GM12878 (cell line): ENCODE results near the gene FBXL17. TPM values are rescaled to one million over a fixed set of nuclear protein-coding genes. Genes with fewer than 3 reads are reported as not detected.

Experiments
- ATF7 ChIP-seq: fragments of 450-650 bp; IDR thresholded peaks from 2 replicates; pipeline ENCODE4 v1.6.1; 2016; ENCODE audit warnings: low read depth, mild to moderate bottlenecking
- CREM ChIP-seq: IDR thresholded peaks from 2 replicates; pipeline ENCODE4 v1.6.1; 2014; ENCODE audit warnings: antibody characterized with exemption, low read depth
- HCFC1 ChIP-seq: fragments of 150-350 bp; IDR thresholded peaks from 2 replicates; pipeline ENCODE4 v1.6.1; 2014; ENCODE audit warnings: low read length
- LARP7 ChIP-seq: fragments of 450-650 bp; IDR thresholded peaks from 2 replicates; pipeline ENCODE4 v1.6.1; 2017; ENCODE audit warnings: mild to moderate bottlenecking
- MTA3 ChIP-seq: IDR thresholded peaks from 2 replicates; pipeline ENCODE4 v1.6.1; 2012; ENCODE audit warnings: low read length, inconsistent platforms, borderline replicate concordance
- MXI1 ChIP-seq: fragments of 150-350 bp; IDR thresholded peaks from 2 replicates; pipeline ENCODE4 v1.6.1; 2011; ENCODE audit warnings: low read depth, mild to moderate bottlenecking, inconsistent platforms, low read length, improper control_type of control experiment
- MYB ChIP-seq: fragments of 150-350 bp; IDR thresholded peaks from 2 replicates; pipeline ENCODE4 v1.6.1; 2014; ENCODE audit warnings: mild to moderate bottlenecking, low read depth, low read length, borderline replicate concordance
- NBN ChIP-seq: fragments of 450-650 bp; IDR thresholded peaks from 2 replicates; pipeline ENCODE4 v1.6.1; 2016
- NFYA ChIP-seq: IDR thresholded peaks from 2 replicates; pipeline ENCODE4 v1.6.1; 2011; ENCODE audit warnings: low read depth, mild to moderate bottlenecking, low read length, improper control_type of control experiment, borderline replicate concordance
- POLR2AphosphoS5 ChIP-seq: IDR thresholded peaks from 2 replicates; pipeline ENCODE4 v1.6.1; 2011; ENCODE audit warnings: mild to moderate bottlenecking, low read length, inconsistent platforms
- RAD51 ChIP-seq: fragments of 450-650 bp; IDR thresholded peaks from 2 replicates; pipeline ENCODE4 v1.6.1; 2016; ENCODE audit warnings: moderate library complexity, mild to moderate bottlenecking, inconsistent platforms
- SMAD1 ChIP-seq: fragments of 450-650 bp; IDR thresholded peaks from 2 replicates; pipeline ENCODE4 v1.6.1; 2018; ENCODE audit warnings: mild to moderate bottlenecking, low read depth; ENCODE audit not compliant: partially characterized antibody
- STAT1 ChIP-seq: fragments of 450-650 bp; conservative IDR thresholded peaks from 2 replicates; pipeline ENCODE4 v1.6.1; 2014; ENCODE audit warnings: antibody characterized with exemption, mild to moderate bottlenecking
- SUPT20H ChIP-seq: IDR thresholded peaks from 2 replicates; pipeline ENCODE4 v1.6.1; 2011; ENCODE audit warnings: low read depth, mild to moderate bottlenecking, low read length, moderate library complexity, borderline replicate concordance; ENCODE audit not compliant: control insufficient read depth
- TBL1XR1 ChIP-seq: IDR thresholded peaks from 2 replicates; pipeline ENCODE4 v1.6.1; 2012; ENCODE audit warnings: low read depth, low read length, improper control_type of control experiment
- ZNF217 ChIP-seq: fragments of 450-650 bp; IDR thresholded peaks from 2 replicates; pipeline ENCODE4 v1.6.1; 2017; ENCODE audit warnings: antibody characterized with exemption, mild to moderate bottlenecking
- ZNF24 ChIP-seq: fragments of 450-650 bp; IDR thresholded peaks from 2 replicates; pipeline ENCODE4 v1.6.1; 2017; ENCODE audit warnings: antibody characterized with exemption, mild to moderate bottlenecking
- polyA plus RNA-seq, 11 experiments: library from polyadenylated mRNA; depleted of rRNA in 4 of 11; unstranded in 6 of 11; stranded (reverse) in 5 of 11; fragments of >200 nt; fragmentation: Nextera tagmentation in 4 of 11; fragmentation: Illumina TruSeq in 1 of 11; extraction: Ambion mirVana in 4 of 11; extraction: Trizol in 1 of 11; gene quantifications; 1 replicate in 1 of 11; 2 replicates in 10 of 11; pipeline versions ENCODE4 v1.2.1 to v1.2.3, GENCODE V29; 2011 to 2016; ENCODE audit warnings: inconsistent platforms in 2 of 11, missing spikeins in 2 of 11, low read depth in 1 of 11
- total RNA-seq, 4 experiments: library from RNA; depleted of rRNA in 3 of 4; stranded (reverse); fragments of >200 nt in 3 of 4; fragmentation: Illumina TruSeq in 1 of 4; extraction: Trizol in 1 of 4; gene quantifications; 2 replicates each; pipeline versions ENCODE4 v1.2.1 to v1.2.3, GENCODE V29; 2013 to 2021
- TF ChIP-seq, protein P1 (sequence below): fragments of 450-650 bp; conservative IDR thresholded peaks from 2 replicates; pipeline ENCODE4 v1.6.1; 2017; ENCODE audit warnings: mild to moderate bottlenecking, moderate library complexity
- TF ChIP-seq, protein P2 (sequence below): IDR thresholded peaks from 2 replicates; pipeline ENCODE4 v1.6.1; 2012; ENCODE audit warnings: mild to moderate bottlenecking, low read depth, low read length
- TF ChIP-seq, protein P3 (sequence below): fragments of 450-650 bp; IDR thresholded peaks from 2 replicates; pipeline ENCODE4 v1.6.1; 2017; ENCODE audit warnings: low read depth, mild to moderate bottlenecking, moderate library complexity
- TF ChIP-seq, protein P4 (sequence below): fragments of 450-650 bp; IDR thresholded peaks from 2 replicates; pipeline ENCODE4 v1.6.1; 2018; ENCODE audit warnings: borderline replicate concordance, mild to moderate bottlenecking; ENCODE audit not compliant: partially characterized antibody
- TF ChIP-seq, protein P5 (sequence below): fragments of 450-650 bp; IDR thresholded peaks from 2 replicates; pipeline ENCODE4 v1.6.1; 2016; ENCODE audit warnings: mild to moderate bottlenecking

The FBXL17 gene
- total and polyA plus RNA-seq, 10 of the 15 experiments (the other 5 are each of a cell fraction or from before 2014, with no cell fraction given) = 0.88 to 9.0 (median 4.4) TPM

DNA sequence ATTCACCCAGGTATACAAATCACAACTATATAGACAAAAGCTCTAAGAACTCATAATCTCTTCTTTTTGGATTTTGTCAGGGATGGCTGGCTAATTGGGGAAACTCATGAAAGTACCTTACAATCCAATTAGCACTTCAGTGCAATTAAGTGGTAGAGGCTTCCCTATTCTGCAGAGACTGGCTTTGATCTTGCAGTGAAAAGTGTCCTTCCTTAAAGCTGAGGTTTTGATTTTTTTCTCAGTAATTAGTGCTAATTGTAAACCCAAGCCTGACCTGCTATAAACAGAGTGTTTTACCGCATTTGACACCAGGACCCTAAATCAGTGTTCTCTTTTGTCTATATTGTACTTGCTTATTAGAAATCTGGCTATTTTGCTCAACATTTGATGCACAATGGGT, 417.2 kb downstream of the FBXL17 start (continued):
- TF ChIP-seq, protein P1, sequence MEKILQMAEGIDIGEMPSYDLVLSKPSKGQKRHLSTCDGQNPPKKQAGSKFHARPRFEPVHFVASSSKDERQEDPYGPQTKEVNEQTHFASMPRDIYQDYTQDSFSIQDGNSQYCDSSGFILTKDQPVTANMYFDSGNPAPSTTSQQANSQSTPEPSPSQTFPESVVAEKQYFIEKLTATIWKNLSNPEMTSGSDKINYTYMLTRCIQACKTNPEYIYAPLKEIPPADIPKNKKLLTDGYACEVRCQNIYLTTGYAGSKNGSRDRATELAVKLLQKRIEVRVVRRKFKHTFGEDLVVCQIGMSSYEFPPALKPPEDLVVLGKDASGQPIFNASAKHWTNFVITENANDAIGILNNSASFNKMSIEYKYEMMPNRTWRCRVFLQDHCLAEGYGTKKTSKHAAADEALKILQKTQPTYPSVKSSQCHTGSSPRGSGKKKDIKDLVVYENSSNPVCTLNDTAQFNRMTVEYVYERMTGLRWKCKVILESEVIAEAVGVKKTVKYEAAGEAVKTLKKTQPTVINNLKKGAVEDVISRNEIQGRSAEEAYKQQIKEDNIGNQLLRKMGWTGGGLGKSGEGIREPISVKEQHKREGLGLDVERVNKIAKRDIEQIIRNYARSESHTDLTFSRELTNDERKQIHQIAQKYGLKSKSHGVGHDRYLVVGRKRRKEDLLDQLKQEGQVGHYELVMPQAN = no peak
- TF ChIP-seq RAD51 = peak; percentile 64
- TF ChIP-seq, protein P2, sequence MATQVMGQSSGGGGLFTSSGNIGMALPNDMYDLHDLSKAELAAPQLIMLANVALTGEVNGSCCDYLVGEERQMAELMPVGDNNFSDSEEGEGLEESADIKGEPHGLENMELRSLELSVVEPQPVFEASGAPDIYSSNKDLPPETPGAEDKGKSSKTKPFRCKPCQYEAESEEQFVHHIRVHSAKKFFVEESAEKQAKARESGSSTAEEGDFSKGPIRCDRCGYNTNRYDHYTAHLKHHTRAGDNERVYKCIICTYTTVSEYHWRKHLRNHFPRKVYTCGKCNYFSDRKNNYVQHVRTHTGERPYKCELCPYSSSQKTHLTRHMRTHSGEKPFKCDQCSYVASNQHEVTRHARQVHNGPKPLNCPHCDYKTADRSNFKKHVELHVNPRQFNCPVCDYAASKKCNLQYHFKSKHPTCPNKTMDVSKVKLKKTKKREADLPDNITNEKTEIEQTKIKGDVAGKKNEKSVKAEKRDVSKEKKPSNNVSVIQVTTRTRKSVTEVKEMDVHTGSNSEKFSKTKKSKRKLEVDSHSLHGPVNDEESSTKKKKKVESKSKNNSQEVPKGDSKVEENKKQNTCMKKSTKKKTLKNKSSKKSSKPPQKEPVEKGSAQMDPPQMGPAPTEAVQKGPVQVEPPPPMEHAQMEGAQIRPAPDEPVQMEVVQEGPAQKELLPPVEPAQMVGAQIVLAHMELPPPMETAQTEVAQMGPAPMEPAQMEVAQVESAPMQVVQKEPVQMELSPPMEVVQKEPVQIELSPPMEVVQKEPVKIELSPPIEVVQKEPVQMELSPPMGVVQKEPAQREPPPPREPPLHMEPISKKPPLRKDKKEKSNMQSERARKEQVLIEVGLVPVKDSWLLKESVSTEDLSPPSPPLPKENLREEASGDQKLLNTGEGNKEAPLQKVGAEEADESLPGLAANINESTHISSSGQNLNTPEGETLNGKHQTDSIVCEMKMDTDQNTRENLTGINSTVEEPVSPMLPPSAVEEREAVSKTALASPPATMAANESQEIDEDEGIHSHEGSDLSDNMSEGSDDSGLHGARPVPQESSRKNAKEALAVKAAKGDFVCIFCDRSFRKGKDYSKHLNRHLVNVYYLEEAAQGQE = no peak
- peak; percentile 55 for TF ChIP-seq ZNF24
- TF ChIP-seq MXI1 = no peak
- no peak for TF ChIP-seq MYB
- TF ChIP-seq SUPT20H = no peak
- no peak for TF ChIP-seq HCFC1
- peak; percentile 80 for TF ChIP-seq NBN
- TF ChIP-seq CREM = no peak
- TF ChIP-seq SMAD1 = peak; percentile 49
- TF ChIP-seq, protein P3, sequence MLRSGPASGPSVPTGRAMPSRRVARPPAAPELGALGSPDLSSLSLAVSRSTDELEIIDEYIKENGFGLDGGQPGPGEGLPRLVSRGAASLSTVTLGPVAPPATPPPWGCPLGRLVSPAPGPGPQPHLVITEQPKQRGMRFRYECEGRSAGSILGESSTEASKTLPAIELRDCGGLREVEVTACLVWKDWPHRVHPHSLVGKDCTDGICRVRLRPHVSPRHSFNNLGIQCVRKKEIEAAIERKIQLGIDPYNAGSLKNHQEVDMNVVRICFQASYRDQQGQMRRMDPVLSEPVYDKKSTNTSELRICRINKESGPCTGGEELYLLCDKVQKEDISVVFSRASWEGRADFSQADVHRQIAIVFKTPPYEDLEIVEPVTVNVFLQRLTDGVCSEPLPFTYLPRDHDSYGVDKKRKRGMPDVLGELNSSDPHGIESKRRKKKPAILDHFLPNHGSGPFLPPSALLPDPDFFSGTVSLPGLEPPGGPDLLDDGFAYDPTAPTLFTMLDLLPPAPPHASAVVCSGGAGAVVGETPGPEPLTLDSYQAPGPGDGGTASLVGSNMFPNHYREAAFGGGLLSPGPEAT = peak; percentile 94
- TF ChIP-seq, protein P4, sequence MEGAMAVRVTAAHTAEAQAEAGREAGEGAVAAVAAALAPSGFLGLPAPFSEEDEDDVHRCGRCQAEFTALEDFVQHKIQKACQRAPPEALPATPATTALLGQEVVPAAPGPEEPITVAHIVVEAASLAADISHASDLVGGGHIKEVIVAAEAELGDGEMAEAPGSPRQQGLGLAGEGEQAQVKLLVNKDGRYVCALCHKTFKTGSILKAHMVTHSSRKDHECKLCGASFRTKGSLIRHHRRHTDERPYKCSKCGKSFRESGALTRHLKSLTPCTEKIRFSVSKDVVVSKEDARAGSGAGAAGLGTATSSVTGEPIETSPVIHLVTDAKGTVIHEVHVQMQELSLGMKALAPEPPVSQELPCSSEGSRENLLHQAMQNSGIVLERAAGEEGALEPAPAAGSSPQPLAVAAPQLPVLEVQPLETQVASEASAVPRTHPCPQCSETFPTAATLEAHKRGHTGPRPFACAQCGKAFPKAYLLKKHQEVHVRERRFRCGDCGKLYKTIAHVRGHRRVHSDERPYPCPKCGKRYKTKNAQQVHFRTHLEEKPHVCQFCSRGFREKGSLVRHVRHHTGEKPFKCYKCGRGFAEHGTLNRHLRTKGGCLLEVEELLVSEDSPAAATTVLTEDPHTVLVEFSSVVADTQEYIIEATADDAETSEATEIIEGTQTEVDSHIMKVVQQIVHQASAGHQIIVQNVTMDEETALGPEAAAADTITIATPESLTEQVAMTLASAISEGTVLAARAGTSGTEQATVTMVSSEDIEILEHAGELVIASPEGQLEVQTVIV = no peak
- no peak for TF ChIP-seq NFYA
- TF ChIP-seq LARP7 = no peak
- no peak for TF ChIP-seq MTA3
- TF ChIP-seq ZNF217 = peak; percentile 92
- TF ChIP-seq STAT1 = no peak
- TF ChIP-seq, protein P5, sequence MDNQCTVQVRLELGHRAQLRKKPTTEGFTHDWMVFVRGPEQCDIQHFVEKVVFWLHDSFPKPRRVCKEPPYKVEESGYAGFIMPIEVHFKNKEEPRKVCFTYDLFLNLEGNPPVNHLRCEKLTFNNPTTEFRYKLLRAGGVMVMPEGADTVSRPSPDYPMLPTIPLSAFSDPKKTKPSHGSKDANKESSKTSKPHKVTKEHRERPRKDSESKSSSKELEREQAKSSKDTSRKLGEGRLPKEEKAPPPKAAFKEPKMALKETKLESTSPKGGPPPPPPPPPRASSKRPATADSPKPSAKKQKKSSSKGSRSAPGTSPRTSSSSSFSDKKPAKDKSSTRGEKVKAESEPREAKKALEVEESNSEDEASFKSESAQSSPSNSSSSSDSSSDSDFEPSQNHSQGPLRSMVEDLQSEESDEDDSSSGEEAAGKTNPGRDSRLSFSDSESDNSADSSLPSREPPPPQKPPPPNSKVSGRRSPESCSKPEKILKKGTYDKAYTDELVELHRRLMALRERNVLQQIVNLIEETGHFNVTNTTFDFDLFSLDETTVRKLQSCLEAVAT = peak; percentile 77
- no peak for TF ChIP-seq POLR2AphosphoS5
- TF ChIP-seq TBL1XR1 = no peak
- peak; percentile 56; the same call in 1 of the 2 replicates for TF ChIP-seq ATF7
